Measurements from ENCODE around the gene AP2M1.

DNA sequence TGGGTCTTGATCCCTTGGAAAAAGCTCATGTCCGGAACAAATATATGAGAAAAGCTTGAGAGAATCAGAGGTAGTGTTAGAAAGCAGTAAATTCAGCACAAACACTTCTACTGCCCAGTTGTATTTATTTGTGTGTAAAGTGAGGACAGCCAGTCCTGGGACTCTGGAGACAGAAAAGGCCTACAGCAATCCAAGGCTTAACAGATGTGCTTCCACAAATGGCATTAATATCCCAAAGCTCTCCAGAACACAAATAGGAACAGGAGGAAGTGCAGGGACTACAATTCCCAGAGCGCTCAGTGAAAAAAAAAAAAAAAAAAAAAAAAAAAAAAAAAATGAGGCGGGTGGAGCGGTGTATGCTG, 390 bp upstream of the AP2M1 start:
- no peak for TF ChIP-seq GATA3 (IDR thresholded peaks at IDR 0.05; ENCODE audit: low read depth, low read length)
- no peak for TF ChIP-seq GATA2 (IDR thresholded peaks at IDR 0.05; ENCODE audit: low read depth, low read length)

All from SH-SY5Y (cell line).